Erythroblast (primary cell): ENCODE data around the gene JARID2.

Source experiments
- GATA1 ChIP-seq: IDR thresholded peaks from 2 replicates; pipeline ENCODE4 v1.6.1; 2011; ENCODE audit warnings: low read depth, mild to moderate bottlenecking, control low read depth, low read length, moderate library complexity
- POLR2A ChIP-seq: IDR thresholded peaks from 2 replicates; pipeline ENCODE4 v1.6.1; 2011; ENCODE audit warnings: mild to moderate bottlenecking, low read length

GRCh38 chr6:15464211-15464725, 218.4 kb downstream of the JARID2 start:
- no peak for TF ChIP-seq POLR2A
- no peak for TF ChIP-seq GATA1
